NT2/D1 (cell line): Measurements from ENCODE around the gene FSIP1.

Source experiments
- DNase-seq: peaks from one replicate; pipeline ENCODE4 v3.0.0-alpha.2; 2011; ENCODE audit warnings: low read depth, low spot score
- H3K27me3 ChIP-seq: 2 replicates; pipeline ENCODE4 v1.6.0; 2011; ENCODE audit warnings: mild to moderate bottlenecking; ENCODE audit not compliant: insufficient read length, insufficient read depth
- H3K36me3 ChIP-seq: 2 replicates; pipeline ENCODE4 v1.6.1; 2011; ENCODE audit warnings: mild to moderate bottlenecking, low read length, mixed read lengths; ENCODE audit not compliant: insufficient read depth, insufficient read length
- H3K4me1 ChIP-seq: 2 replicates; pipeline ENCODE4 v1.5.1; 2011; ENCODE audit not compliant: insufficient read depth, insufficient read length
- H3K4me3 ChIP-seq: 2 replicates; pipeline ENCODE4 v1.5.1; 2011; ENCODE audit warnings: low read depth; ENCODE audit not compliant: insufficient read length
- H3K9ac ChIP-seq: 2 replicates; pipeline ENCODE4 v1.6.0; 2011; ENCODE audit warnings: low read depth; ENCODE audit not compliant: insufficient read length
- H3K9me3 ChIP-seq: 2 replicates; pipeline ENCODE4 v1.5.1; 2011; ENCODE audit warnings: mild to moderate bottlenecking, low read length; ENCODE audit not compliant: insufficient read depth
- SUZ12 ChIP-seq: IDR thresholded peaks from 2 replicates; pipeline ENCODE4 v1.6.1; 2011; ENCODE audit not compliant: insufficient read length, insufficient read depth; ENCODE audit errors: extremely low read depth
- YY1 ChIP-seq: IDR thresholded peaks from 2 replicates; pipeline ENCODE4 v1.6.1; 2011; ENCODE audit not compliant: insufficient read length, insufficient read depth
- ZNF274 ChIP-seq: IDR thresholded peaks from 2 replicates; pipeline ENCODE4 v1.6.1; 2011; ENCODE audit warnings: mild to moderate bottlenecking, low read depth, low read length

FSIP1 gene

GRCh38 chr15:39801641-39802309 lies 19.1 kb upstream of the FSIP1 start:
- no peaks in the 10 kb centered on the region for H3K27me3 ChIP-seq
- DNase-seq: no peak
- no peaks in the 10 kb centered on the region for H3K4me1 ChIP-seq
- no peak overlapping the region for H3K4me3 ChIP-seq
- no peaks in the 10 kb centered on the region for H3K36me3 ChIP-seq
- no peaks in the 10 kb centered on the region for H3K9me3 ChIP-seq
- TF ChIP-seq YY1: no peak
- TF ChIP-seq SUZ12: no peak
- TF ChIP-seq ZNF274: no peak
- no peak overlapping the region for H3K9ac ChIP-seq

GRCh38 chr15:39799552-39800011 lies 16.9 kb upstream of the FSIP1 start:
- DNase-seq: no peak
- TF ChIP-seq ZNF274 (no peak), SUZ12 (no peak), YY1 (no peak)
- H3K27me3 ChIP-seq: no peaks in the 10 kb centered on the region
- no peak overlapping the region for H3K4me3 ChIP-seq
- H3K4me1 ChIP-seq: no peaks in the 10 kb centered on the region
- H3K36me3 ChIP-seq: no peaks in the 10 kb centered on the region
- H3K9me3 ChIP-seq: no peaks in the 10 kb centered on the region
- no peak overlapping the region for H3K9ac ChIP-seq

GRCh38 chr15:39798382-39798781 lies 15.7 kb upstream of the FSIP1 start:
- Histone ChIP-seq H3K27me3 (no peaks in the 10 kb centered on the region), H3K4me1 (no peaks in the 10 kb centered on the region), H3K9ac (no peak overlapping the region), H3K36me3 (no peaks in the 10 kb centered on the region), H3K4me3 (no peak overlapping the region), H3K9me3 (no peaks in the 10 kb centered on the region)
- TF ChIP-seq YY1: no peak
- no peak for TF ChIP-seq SUZ12
- no peak for TF ChIP-seq ZNF274
- no peak for DNase-seq

GRCh38 chr15:39797407-39797806 lies 14.8 kb upstream of the FSIP1 start:
- no peak for DNase-seq
- H3K36me3 ChIP-seq: no peaks in the 10 kb centered on the region
- no peaks in the 10 kb centered on the region for H3K9me3 ChIP-seq
- H3K9ac ChIP-seq: no peak overlapping the region
- H3K4me3 ChIP-seq: no peak overlapping the region
- TF ChIP-seq ZNF274: no peak
- TF ChIP-seq YY1: no peak
- no peak for TF ChIP-seq SUZ12
- no peaks in the 10 kb centered on the region for H3K4me1 ChIP-seq
- no peaks in the 10 kb centered on the region for H3K27me3 ChIP-seq

DNA sequence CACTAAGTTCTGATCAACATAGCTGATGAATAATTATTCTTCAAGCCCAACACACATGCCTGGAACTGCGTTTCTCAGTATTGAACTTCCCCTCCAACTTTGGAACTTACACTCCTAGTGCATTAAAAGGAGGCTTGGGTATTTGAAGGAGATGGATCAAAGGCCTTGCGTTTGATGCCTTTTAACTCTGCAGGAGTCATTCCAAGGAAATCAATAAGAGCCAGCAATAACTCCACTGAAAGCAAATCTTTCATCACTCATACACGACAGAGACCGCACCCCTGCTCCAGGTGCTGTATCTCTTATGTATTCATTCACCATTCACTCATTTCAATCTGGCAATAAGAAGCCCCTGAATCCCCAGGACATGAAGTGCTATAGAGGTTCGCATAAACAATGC lies 14.0 kb upstream of the FSIP1 start:
- H3K27me3 ChIP-seq: no peaks in the 10 kb centered on the region
- no peaks in the 10 kb centered on the region for H3K9me3 ChIP-seq
- H3K9ac ChIP-seq: no peak overlapping the region
- no peak for DNase-seq
- no peaks in the 10 kb centered on the region for H3K4me1 ChIP-seq
- H3K36me3 ChIP-seq: no peaks in the 10 kb centered on the region
- TF ChIP-seq YY1 (no peak), SUZ12 (no peak), ZNF274 (no peak)
- H3K4me3 ChIP-seq: no peak overlapping the region

- no peaks in the 10 kb centered on the region for H3K36me3 ChIP-seq
- no peak overlapping the region for H3K9ac ChIP-seq
- no peak for TF ChIP-seq SUZ12
- no peaks in the 10 kb centered on the region for H3K27me3 ChIP-seq
- H3K9me3 ChIP-seq: no peaks in the 10 kb centered on the region
- H3K4me1 ChIP-seq: no peaks in the 10 kb centered on the region
- no peak overlapping the region for H3K4me3 ChIP-seq
- DNase-seq: no peak
Observed at GRCh38 chr15:39795486-39795885, 12.8 kb upstream of the FSIP1 start.

DNA sequence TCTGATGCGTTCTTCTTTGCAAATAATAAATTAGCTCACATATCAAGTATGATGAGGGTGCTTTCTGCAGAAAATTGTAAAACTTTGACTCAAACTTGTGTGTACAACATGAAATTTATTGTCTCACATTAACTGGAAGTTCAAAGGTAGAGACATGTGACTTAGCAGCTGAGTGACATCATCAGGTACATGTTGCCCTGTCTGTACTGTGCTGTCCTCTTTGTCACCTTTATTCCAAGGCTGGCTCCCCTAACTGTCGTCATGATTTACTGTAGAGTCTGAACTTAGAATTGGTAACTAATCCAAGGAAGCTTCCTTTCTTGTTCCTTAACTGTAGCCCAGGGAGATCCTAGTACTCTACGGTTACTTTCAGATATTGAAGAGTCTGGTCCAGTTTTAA lies 12.3 kb upstream of the FSIP1 start:
- Histone ChIP-seq H3K36me3 (no peaks in the 10 kb centered on the region), H3K4me1 (no peaks in the 10 kb centered on the region), H3K4me3 (no peak overlapping the region), H3K9me3 (no peaks in the 10 kb centered on the region), H3K9ac (no peak overlapping the region), H3K27me3 (no peaks in the 10 kb centered on the region)
- no peak for DNase-seq
- TF ChIP-seq SUZ12 (no peak), YY1 (no peak), ZNF274 (no peak)
